Spleen (tissue), 7 donors: ENCODE measurements around the gene HNF1B.

ENCODE experiments used
- CTCF ChIP-seq, 11 experiments: fragments of 200-600 bp in 7 of 11; fragments of 450-650 bp in 4 of 11; sonication (generic) in 4 of 11; IDR thresholded peaks in 8 of 11; conservative IDR thresholded peaks in 3 of 11; 1 replicate in 7 of 11; 2 replicates in 4 of 11; pipeline versions ENCODE4 v1.4.0 to v1.8.0; 2016 to 2021; ENCODE audit warnings: antibody characterized with exemption in 11 of 11, inconsistent platforms in 4 of 11, mild to moderate bottlenecking in 1 of 11
- POLR2AphosphoS5 ChIP-seq, 3 donors: sonication (generic); formaldehyde crosslinking; IDR thresholded peaks; one replicate each; pipeline ENCODE4 v1.5.1; 2017; ENCODE audit warnings: antibody characterized with exemption in 3 of 3
- donor health status: DM: no; HTN: no; CAD: no; lungs with moderate emphysema.
- donor health status: DM: no; HTN: no; CAD: no.
- donor health status: DM: no; HTN: no; CAD: no.

- TF ChIP-seq POLR2AphosphoS5 (IDR thresholded peaks at IDR 0.05) (no peak), CTCF (IDR thresholded peaks at IDR 0.05 in 8 of 11, conservative IDR thresholded peaks at IDR 0.05 in 3 of 11) (no peak)
These were observed 27.1 kb downstream of the HNF1B start for GRCh38 chr17:37717627-37718323.
